ENCODE data around the gene TADA1.
"Not testable (repeated sequence)": the region's sequence is repeated elsewhere in the genome, so short reads cannot be mapped to it uniquely, and the experiment has no call there.

The TADA1 gene

DNA sequence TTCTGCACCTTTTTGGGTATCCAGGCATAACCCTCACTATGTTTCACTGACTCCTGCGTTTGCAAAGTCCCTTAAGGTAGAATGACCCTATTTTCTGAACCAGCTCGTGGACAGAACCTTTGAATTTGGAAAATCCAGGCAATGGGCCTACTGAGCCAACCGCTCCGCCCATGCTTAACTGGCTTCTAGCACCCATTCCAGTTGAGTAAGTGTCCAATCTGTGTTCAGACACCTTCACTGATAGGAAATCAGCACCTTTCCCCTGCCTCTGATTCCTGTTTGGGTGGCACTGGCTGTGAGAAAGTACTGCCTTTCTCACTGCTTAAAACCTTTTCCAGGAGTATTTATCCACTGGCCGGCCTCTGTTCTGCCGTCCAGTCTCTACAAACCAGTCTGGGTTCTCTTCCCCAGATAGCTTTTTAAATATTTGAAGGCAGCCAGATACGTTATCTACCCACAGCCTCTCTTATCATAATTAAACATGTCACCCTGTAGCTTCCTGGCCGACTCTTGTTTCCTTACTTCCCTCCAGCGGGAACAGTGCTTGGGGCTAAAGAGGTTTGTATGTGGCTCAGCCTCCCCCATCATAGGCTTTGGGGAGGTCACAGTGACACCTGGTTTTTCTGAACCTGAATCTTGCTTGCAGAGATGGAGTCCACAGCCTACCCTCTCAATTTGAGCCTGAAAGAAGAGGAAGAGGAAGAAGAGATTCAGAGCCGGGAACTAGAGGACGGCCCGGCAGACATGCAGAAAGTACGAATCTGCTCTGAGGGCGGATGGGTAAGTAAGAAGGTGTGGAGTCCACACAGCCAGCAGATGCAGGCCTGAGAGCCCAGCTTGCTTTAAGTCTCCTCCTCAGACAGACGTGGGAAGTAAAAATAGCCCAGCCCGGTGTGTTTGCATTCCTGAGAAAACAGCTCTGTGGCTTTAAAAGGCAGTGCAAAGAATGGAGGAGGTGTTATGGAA, 35.5 kb downstream of the TADA1 start:
- no peak for DNase-seq

DNA sequence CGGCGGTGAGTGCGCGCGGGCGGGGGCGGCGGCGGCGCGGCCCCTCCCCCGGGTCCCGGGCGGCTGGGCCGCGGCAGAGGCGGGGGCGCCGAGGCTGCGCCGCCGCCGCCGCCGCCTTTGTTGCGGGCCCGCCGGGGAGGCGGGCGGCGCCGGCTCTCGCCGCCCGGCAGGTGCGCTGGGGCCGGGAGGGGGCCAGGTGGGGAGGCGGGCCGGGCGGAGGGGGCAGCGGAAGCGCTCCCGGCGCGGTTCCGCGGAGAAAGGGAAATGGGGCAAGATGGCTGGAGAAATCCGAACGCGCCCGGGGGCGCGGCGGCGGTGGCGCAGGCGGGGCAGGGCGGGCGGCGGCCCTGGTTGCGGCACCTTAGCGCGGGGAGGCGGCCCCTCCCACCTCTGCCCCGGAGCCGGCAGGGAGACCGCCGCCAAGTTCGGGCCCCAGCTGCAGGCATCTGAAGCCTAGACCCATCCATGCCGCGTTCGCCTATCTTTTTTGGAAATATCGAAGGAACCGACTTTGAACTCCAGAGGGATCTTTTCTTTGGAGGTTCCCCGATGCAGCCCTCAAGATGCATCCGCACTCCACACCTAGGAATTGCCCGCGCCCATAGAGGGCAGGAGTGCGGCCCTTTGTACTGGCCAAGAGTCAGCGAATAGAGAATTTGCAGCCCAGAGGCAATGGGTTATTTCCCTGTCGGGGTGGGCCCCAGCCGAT, 36.3 kb downstream of the TADA1 start:
- DNase-seq: peak; percentile 62

DNA sequence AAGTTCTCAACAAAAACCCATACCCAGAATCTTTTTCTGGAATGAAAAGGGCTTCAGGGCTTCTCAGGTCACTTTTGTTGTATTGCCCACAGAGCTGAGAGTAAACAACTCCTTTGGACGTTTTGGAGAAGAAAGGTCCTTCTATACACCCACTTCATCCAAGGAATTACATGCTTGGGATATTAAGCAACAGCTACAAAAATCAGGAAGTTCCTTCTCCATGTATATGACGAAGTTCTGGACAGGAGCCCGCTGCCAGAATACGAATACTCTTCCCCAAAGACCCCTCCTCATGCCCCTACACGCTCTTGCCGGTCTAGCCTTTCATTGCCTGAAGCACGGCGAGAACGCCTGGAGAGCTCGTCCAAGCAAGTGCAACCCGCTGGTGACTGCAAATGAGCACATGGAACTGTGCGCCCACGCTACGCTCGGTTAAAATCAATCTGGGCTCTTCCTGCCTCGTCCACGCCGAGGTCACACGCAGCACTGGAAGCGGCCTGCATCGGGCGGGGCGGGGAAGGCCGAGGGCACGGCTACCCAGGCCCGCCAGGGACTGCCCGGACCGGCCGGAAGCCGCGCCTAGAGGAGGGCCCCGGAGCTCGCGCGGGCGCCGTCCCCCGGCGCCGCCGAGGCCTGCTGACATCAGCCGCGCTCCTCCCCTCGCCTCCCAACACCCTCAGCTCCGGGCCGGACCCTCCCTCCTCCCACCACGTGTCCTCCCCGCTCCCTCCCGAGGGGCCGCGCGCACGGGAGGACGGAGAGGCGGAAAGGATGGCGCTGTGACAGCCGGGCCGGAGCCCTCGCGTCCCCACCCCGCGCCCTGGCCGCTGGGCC, 37.1 kb downstream of the TADA1 start, which contains the start of gene POGK:
TSS of gene POGK (plus strand) at position 710 of the 834 bp plus-strand sequence. CDS start 1,482 bp downstream, outside the sequence.
- peak; percentile 83 for DNase-seq

DNA sequence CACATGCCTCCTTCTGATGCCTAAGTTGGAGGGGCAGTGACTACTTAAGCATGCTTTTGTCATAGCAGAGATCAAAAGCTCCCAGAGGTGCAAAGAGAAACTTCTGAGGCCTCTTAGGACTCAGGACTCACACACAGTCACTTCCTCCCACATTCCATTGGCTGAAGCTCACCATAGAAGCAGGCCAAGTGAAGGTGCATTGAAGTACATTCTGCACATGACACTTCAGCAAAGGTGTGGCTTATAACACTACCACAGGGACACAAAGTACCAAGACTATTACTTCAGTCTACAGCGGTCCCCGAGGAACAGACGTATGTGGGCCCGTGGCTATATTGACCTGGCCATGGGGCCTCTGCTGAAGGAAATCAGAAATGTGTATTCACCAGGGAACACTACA, 39.3 kb downstream of the TADA1 start:
- DNase-seq: no peak

DNA sequence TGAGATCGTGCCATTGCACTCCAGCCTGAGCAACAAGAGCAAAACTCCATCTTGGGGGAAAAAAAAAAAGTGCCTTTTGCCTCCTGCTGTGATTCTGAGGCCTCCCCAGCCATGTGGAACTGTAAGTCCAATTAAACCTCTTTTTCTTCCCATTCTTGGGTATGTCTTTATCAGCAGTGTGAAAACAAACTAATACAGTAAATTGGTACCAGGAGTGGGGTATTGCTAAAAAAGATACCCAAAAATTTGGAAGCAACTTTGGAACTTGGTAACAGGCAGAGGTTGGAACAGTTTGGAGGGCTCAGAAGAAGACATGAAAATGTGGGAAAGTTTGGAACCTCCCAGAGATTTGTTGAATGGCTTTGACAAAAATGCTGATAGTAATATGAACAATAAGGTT, 46.3 kb downstream of the TADA1 start:
- not testable (repeated sequence) for DNase-seq

DNA sequence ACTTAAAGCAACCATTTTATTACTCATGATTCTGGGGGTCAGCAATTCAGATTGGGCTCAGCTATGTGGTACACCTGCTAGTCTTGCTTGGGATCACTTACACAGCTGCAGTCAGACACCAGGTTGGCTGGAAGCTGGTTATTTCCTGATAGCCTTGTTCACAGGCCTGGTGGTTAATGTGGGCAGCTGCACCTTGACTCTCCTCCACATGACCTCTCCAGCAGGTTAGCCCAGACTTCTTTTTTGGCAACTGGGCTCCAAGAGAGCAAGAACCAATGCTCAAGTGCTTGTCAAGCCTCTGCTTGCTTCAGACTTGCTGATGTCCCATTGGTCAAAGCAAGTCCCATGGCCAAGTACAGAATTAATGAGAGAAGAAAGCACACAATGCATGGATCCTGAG, 48.6 kb downstream of the TADA1 start:
- no peak for DNase-seq

DNA sequence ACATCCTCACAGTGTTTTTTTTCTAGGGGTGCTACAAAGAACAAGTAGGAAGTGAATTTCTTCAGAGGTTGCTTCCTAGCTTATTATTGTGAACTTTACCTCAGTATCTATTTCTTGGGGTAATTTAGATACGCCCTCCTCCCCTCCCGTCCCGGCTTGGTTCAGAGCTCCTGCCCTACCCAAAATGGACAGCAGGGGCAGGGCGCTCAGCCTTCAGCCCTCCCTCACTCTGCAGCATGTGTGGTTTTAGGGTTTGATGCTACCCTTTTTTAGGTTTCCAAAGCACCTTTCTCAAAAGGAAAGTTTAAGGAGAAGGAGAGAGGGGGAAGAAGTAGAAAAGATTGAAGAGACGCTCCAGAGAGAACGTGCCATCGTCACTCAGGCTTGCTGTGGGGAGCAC, 53.7 kb downstream of the TADA1 start:
- no peak for DNase-seq

DNA sequence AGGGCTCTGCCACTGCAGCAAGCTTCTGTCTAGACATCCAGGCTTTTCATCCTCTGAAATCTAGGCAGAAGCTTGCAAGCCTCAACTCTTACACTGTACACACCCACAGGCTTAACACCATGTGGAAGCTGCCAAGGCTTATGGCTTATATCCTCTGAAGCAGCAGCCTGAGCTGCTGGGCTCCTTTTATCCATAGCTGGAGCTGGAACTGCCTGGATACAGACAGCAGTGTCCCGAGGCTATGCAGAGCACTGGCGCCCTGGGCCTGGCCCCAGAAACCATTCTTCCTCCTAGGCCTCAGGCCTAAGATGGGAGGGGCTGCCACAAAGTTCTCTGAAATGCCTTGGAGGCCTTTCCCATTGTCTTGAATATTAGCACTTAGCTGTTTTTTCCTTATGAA, 56.1 kb downstream of the TADA1 start:
- DNase-seq: no peak

DNA sequence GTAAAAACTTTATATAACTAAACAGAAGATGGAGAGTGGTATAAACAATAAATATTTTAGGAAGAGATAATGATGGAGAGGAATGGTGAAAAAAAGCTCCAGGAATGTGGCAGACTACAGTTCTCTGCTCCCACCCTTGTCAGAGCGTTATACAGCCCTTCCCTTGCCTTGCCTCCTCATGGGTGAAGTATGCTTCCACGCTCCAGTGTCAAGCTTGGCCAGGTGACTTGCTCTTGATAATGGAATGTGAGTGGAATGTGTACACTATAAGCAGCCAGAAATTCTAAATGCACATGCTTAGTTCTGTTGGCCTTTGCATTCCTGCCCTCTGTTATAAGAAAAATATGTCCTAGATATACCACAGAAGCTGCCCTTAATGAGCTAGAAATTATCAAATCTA, 61.5 kb downstream of the TADA1 start:
- DNase-seq: no peak

DNA sequence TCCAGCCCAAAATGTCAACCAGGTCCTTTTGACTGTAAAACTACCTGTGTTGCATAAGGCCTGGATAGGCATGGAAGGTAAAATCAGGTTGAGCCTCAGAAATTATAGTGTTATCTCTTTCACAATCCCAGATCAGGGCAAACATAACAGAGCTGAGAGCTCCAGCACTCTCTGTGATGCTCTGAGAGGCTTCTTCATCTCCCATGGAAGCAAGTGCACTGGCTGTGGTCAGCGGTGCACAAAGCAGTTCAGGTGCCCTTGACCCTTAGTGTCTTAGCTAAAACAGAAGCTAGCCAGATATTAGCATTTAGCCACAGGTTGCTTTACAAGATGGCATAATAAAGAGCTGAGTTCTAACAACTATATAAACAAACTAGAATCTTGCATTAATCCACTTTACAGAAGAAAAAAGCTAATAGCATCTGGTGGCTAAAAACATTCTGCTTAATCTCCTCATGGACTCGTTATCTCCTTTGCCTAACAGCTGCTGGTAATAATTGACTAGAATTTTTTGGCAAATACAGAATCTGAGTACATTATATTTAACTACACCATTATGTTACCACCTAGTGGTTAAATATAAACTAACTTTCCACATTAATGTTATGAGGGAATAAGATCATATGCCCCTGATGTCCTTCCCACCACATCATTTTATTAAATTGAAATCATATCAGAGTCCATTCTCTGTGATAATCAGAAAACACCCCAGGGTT, 62.4 kb downstream of the TADA1 start:
- no peak for DNase-seq

DNA sequence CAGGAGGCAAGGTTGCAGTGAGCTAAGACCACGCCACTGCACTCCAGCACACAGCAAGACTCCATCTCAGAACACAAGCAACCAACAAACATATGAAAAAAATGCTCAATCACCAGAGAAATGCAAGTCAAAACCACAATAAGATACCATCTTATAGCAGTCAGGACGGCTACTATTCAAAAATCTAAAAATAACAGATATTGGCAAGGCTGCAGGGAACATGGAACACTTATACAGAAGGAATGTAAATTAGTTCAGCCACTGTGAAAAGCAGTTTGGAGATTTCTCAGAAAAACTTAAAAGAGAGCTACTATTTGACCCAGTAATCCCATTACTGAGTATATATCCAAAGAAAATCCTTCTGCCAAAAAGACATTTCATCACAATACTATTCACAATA, 64.4 kb downstream of the TADA1 start:
- DNase-seq: no peak

DNA sequence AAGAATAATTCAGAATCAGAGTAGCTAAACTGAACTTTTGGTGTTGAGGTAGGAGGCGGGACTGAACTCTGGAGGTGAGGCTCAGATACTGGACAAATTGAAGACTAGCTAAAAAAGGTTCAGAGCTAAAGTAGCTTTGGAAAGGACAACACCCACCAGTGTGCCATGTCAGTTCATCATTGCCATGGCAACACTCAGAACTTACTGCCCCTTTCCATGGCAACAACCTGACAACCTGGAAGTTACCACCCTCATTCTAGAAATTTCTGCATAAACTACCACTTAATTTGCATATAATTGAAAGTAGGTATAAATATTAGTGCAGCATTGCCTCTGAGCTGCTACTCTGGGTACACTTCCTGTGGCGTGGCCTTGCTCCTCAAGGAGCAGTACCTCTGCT, 67.1 kb downstream of the TADA1 start:
- no peak for DNase-seq

Data from NCI-H2171 treated with DMSO at 0.1 percent for 48 hours (cell line).